ENCODE measurements around the gene RCVRN. TPM values are rescaled to one million over a fixed set of nuclear protein-coding genes. Genes with fewer than 3 reads are reported as not detected.

The RCVRN gene
- total RNA-seq, 1 experiment from 2014 or later, result not detected

GRCh38 chr17:9850151-9850550, 54.9 kb downstream of the RCVRN start:
- Histone ChIP-seq H3K4me2 (no peak overlapping the region), H4K20me1 (ENCODE audit: insufficient read depth) (no peaks in the 10 kb centered on the region), H3F3A (ENCODE audit: insufficient read depth, low read depth) (no peaks in the 10 kb centered on the region), H3K4me3 (no peak overlapping the region), H3K27me3 (ENCODE audit: insufficient read depth, low read depth) (no peaks in the 10 kb centered on the region), H3K9me3 (ENCODE audit: insufficient read depth, low read depth) (no peaks in the 10 kb centered on the region), H3K79me2 (ENCODE audit: low read depth) (no peaks in the 10 kb centered on the region), H3K9me2 (ENCODE audit: insufficient read depth) (no peaks in the 10 kb centered on the region), H3K36me3 (ENCODE audit: low read depth) (no peaks in the 10 kb centered on the region), H2AFZ (no peak overlapping the region), H3K4me1 (replicated peaks; ENCODE audit: insufficient read depth) (no peaks in the 10 kb centered on the region), H3K27ac (no peak overlapping the region)
- CTCF ChIA-PET, result no interaction called here
- POLR2A ChIA-PET (ENCODE audit: unreplicated experiment), result no interaction called here
- DNase-seq, result no peak
- no peak for TF ChIP-seq CTCF (conservative IDR thresholded peaks at IDR 0.05)
- TF ChIP-seq EZH2 (IDR thresholded peaks at IDR 0.05; ENCODE audit: low read depth), result no peak
- no TSS peak for BruUV-seq (replicated peaks)
- intact Hi-C loops (cut with micrococcal nuclease; ENCODE audit: unreplicated experiment), result no loop called here

Other genes with a start within 250 kb of the RCVRN start
- gene DHRS7C, start 113.7 kb downstream of the RCVRN start, total RNA-seq (2021), result not detected in 2 replicates
- not detected in 2 replicates for gene GSG1L2, start 83.2 kb downstream of the RCVRN start, total RNA-seq (2021)
- gene GLP2R, start 79.3 kb downstream of the RCVRN start, total RNA-seq (2021), result 3.2 and 3.9 TPM in 2 replicates